GM12878 (cell line): ENCODE measurements around the gene FMOD. TPM values are rescaled to one million over a fixed set of nuclear protein-coding genes. Genes with fewer than 3 reads are reported as not detected.

Experiments used
- ATAC-seq: fragments of 200-7000 bp; cut with Tn5 transposase; 3 replicates; pipeline ENCODE4 v1.9.1; 2020; ENCODE audit warnings: mild to moderate bottlenecking, moderate library complexity
- BruUV-seq: library from RNA; stranded (reverse); fragments of 400-500 nt; replicated peaks from 2 replicates; lab custom pipeline; 2021; lab: Mats Ljungman, UMichigan
- CTCF ChIA-PET: fragments of 300-600 bp; sonication (Branson Sonifier 250); formaldehyde crosslinking; extraction: SDS; loops from one replicate; lab custom pipeline; 2021; ENCODE audit warnings: inconsistent platforms; lab: Yijun Ruan, JAX
- POLR2A ChIA-PET: fragments of 350-600 bp; formaldehyde crosslinking; extraction: SDS; loops from one replicate; lab custom pipeline; 2021; ENCODE audit warnings: inconsistent platforms; lab: Charles Lee
- RAD21 ChIA-PET: fragments of 300-600 bp; sonication (Branson Sonifier 250); formaldehyde crosslinking; loops from one replicate; lab custom pipeline; 2023; ENCODE audit warnings: antibody characterized with exemption; ENCODE audit not compliant: unreplicated experiment; lab: Charles Lee
- SMC1A ChIA-PET: fragments of 300-600 bp; sonication (Branson Sonifier 250); formaldehyde crosslinking; loops from one replicate; lab custom pipeline; 2023; ENCODE audit not compliant: unreplicated experiment, uncharacterized antibody; lab: Charles Lee
- DNase-seq: peaks from one replicate; pipeline ENCODE4 v3.0.0-alpha.2; 2011; ENCODE audit warnings: low read depth, low spot score
- FAIRE-seq: peaks from 3 replicates; lab custom pipeline; 2011; peaks lifted over from hg19 to GRCh38; lab: Jason Lieb, UNC
- H2AFZ ChIP-seq: 2 replicates; pipeline ENCODE4 v1.6.0; 2011; ENCODE audit warnings: low read depth, low read length, control low read depth; ENCODE audit not compliant: control insufficient read depth
- H3K27ac ChIP-seq: 2 replicates; pipeline ENCODE4 v1.5.1; 2011; ENCODE audit warnings: control low read depth; ENCODE audit not compliant: control insufficient read depth, insufficient read depth
- H3K27me3 ChIP-seq, 2 experiments: replicated peaks in 1 of 2; 2 replicates each; pipeline versions ENCODE4 v1.6.0 to v1.6.1; 2011; ENCODE audit warnings: low read length in 1 of 2; ENCODE audit not compliant: control insufficient read depth in 2 of 2, insufficient read depth in 2 of 2
- H3K36me3 ChIP-seq, 2 experiments: 2 replicates each; pipeline ENCODE4 v1.5.1; 2011; ENCODE audit warnings: low read length in 1 of 2; ENCODE audit not compliant: control insufficient read depth in 2 of 2, insufficient read depth in 2 of 2
- H3K4me1 ChIP-seq: 2 replicates; pipeline ENCODE4 v1.6.1; 2011; ENCODE audit warnings: mild to moderate bottlenecking, low read length, moderate library complexity, mixed read lengths; ENCODE audit not compliant: control insufficient read depth, insufficient read depth
- H3K4me2 ChIP-seq: 2 replicates; pipeline ENCODE4 v1.6.0; 2011; ENCODE audit warnings: control low read depth; ENCODE audit not compliant: control insufficient read depth, insufficient read depth
- H3K4me3 ChIP-seq: fragments of 200-600 bp; sonication (generic); 2 replicates; pipeline ENCODE4 v1.5.1; 2016
- H3K79me2 ChIP-seq: 2 replicates; pipeline ENCODE4 v1.6.0; 2011; ENCODE audit warnings: low read length; ENCODE audit not compliant: control insufficient read depth, insufficient read depth
- H3K9ac ChIP-seq: 2 replicates; pipeline ENCODE4 v1.8.0; 2011; ENCODE audit warnings: low read length, control low read depth, mixed read lengths; ENCODE audit not compliant: control insufficient read depth, insufficient read depth
- H3K9me3 ChIP-seq: replicated peaks from 3 replicates; pipeline ENCODE4 v1.5.1; 2011; ENCODE audit warnings: mild to moderate bottlenecking, low read length; ENCODE audit not compliant: control insufficient read depth, insufficient read depth
- H4K20me1 ChIP-seq: 2 replicates; pipeline ENCODE4 v1.6.0; 2011; ENCODE audit not compliant: control insufficient read depth, insufficient read depth
- FOXM1 ChIP-seq: IDR thresholded peaks from 2 replicates; pipeline ENCODE4 v1.6.1; 2012; ENCODE audit warnings: low read depth, mild to moderate bottlenecking, inconsistent platforms, low read length, moderate library complexity
- GATAD2B ChIP-seq: fragments of 450-650 bp; conservative IDR thresholded peaks from 2 replicates; pipeline ENCODE4 v1.6.1; 2017; ENCODE audit warnings: low read depth, mild to moderate bottlenecking, moderate library complexity
- HCFC1 ChIP-seq: fragments of 150-350 bp; IDR thresholded peaks from 2 replicates; pipeline ENCODE4 v1.6.1; 2014; ENCODE audit warnings: low read length
- MEF2B ChIP-seq: fragments of 450-650 bp; IDR thresholded peaks from 2 replicates; pipeline ENCODE4 v1.6.1; 2018; ENCODE audit warnings: mild to moderate bottlenecking, moderate library complexity; ENCODE audit not compliant: partially characterized antibody, poor library complexity, severe bottlenecking
- NR2C1 ChIP-seq: fragments of 450-650 bp; IDR thresholded peaks from 2 replicates; pipeline ENCODE4 v1.6.1; 2017; ENCODE audit warnings: antibody characterized with exemption, mild to moderate bottlenecking, moderate library complexity
- ZNF687 ChIP-seq: fragments of 450-650 bp; IDR thresholded peaks from 2 replicates; pipeline ENCODE4 v1.6.1; 2017; ENCODE audit warnings: mild to moderate bottlenecking, moderate library complexity
- WGBS: methylation state at CpG from one replicate; pipeline ENCODE4 v1.1.6; 2016; ENCODE audit warnings: low lambda C conversion rate; ENCODE audit not compliant: insufficient replicate concordance, insufficient coverage; ENCODE audit errors: missing lambda C conversion rate; 5-methylcytosine and 5-hydroxymethylcytosine counted together
- in situ Hi-C: fragments of 300-500 bp; cut with MboI; formaldehyde crosslinking; loops from 9 replicates; pipeline ENCODE4 v1.14.3; 2018; ENCODE audit warnings: mixed read lengths
- intact Hi-C: fragments of 100-400 bp; cut with micrococcal nuclease; formaldehyde crosslinking; loops from one replicate; pipeline ENCODE4 v1.14.2; 2022; ENCODE audit not compliant: unreplicated experiment
- polyA plus RNA-seq, 11 experiments: library from polyadenylated mRNA; depleted of rRNA in 4 of 11; unstranded in 6 of 11; stranded (reverse) in 5 of 11; fragments of >200 nt; fragmentation: Nextera tagmentation in 4 of 11; fragmentation: Illumina TruSeq in 1 of 11; extraction: Ambion mirVana in 4 of 11; extraction: Trizol in 1 of 11; gene quantifications; 1 replicate in 1 of 11; 2 replicates in 10 of 11; pipeline versions ENCODE4 v1.2.1 to v1.2.3, GENCODE V29; 2011 to 2016; ENCODE audit warnings: inconsistent platforms in 2 of 11, missing spikeins in 2 of 11, low read depth in 1 of 11
- total RNA-seq, 4 experiments: library from RNA; depleted of rRNA in 3 of 4; stranded (reverse); fragments of >200 nt in 3 of 4; fragmentation: Illumina TruSeq in 1 of 4; extraction: Trizol in 1 of 4; gene quantifications; 2 replicates each; pipeline versions ENCODE4 v1.2.1 to v1.2.3, GENCODE V29; 2013 to 2021

Gene FMOD
- total and polyA plus RNA-seq, 10 of the 15 experiments (the other 5 are each of a cell fraction or from before 2014, with no cell fraction given) = 0.03 to 0.26 (median 0.11) TPM; not detected in 7

GRCh38 chr1:203296460-203297073 is 54.4 kb downstream of the FMOD start:
- WGBS = 98% methylated on average over 7 of the region's 7 CpGs
- in situ Hi-C loops (loop anchor here (25.0 kb wide), 1 partner anchor 1216 kb away; the partner anchor contains the start of gene MDM4), intact Hi-C loops (no loop called here)
- no peak overlapping the region for H3K4me2 ChIP-seq
- no peak for FAIRE-seq
- no peak overlapping the region for H3K27ac ChIP-seq
- peaks cover 44% of the 10 kb centered on the region for H3K4me1 ChIP-seq
- H3K9ac ChIP-seq = no peak overlapping the region
- 0 out of 2 replicates have a peak, but pooled peaks cover 2% of the 10 kb centered on the region for H3K79me2 ChIP-seq
- H4K20me1 ChIP-seq = no peaks in the 10 kb centered on the region
- BruUV-seq = no TSS peak
- POLR2A ChIA-PET = interaction anchor here (0.8 to 20.0 kb wide), 5 partner anchors 9 to 27 kb away, joined by 4 to 395 read pairs (median 9); partner anchors contain the start of gene BTG2
- DNase-seq = no peak
- SMC1A ChIA-PET = interaction anchor here (30.2 kb wide), 1 partner anchor 27 kb away, joined by 590 read pairs; no protein-coding TSS in a partner anchor
- ATAC-seq = no peak
- no peaks in the 10 kb centered on the region for H3K27me3 ChIP-seq
- no peaks in the 10 kb centered on the region for H3K36me3 ChIP-seq
- RAD21 ChIA-PET = interaction anchor here (23.8 to 30.0 kb wide), 2 partner anchors 13 to 27 kb away, joined by 470 to 541 read pairs; partner anchors contain the start of gene BTG2
- H2AFZ ChIP-seq = no peak overlapping the region
- TF ChIP-seq GATAD2B = no peak
- TF ChIP-seq ZNF687 = no peak
- TF ChIP-seq MEF2B = peak; percentile 61
- no peak for TF ChIP-seq FOXM1
- no peak for TF ChIP-seq NR2C1
- TF ChIP-seq HCFC1 = no peak
- CTCF ChIA-PET = interaction anchor here (1.0 to 3.1 kb wide), 3 partner anchors 11 to 28 kb away, joined by 3 to 12 read pairs (median 3); no protein-coding TSS in a partner anchor
- H3K9me3 ChIP-seq = no peaks in the 10 kb centered on the region
- no peak overlapping the region for H3K4me3 ChIP-seq
